OCI-LY3 (cell line): ENCODE data around the gene CASP9.

Source experiments
- H2AFZ ChIP-seq: fragments of 200-600, 300-600 bp; shearing (Covaris generic); 2 replicates; pipeline ENCODE4 v1.6.0; 2014; ENCODE audit warnings: antibody characterized with exemption, low read depth, low read length
- H3K27ac ChIP-seq: fragments of 200-600, 300-600 bp; sonication (generic); 2 replicates; pipeline ENCODE4 v1.5.1; 2014; ENCODE audit warnings: mild to moderate bottlenecking, low read length, moderate library complexity, mixed read lengths
- H3K27me3 ChIP-seq: fragments of 200-600, 300-600 bp; sonication (generic); 2 replicates; pipeline ENCODE4 v1.6.1; 2014; ENCODE audit warnings: low read depth, low read length, mixed read lengths
- H3K36me3 ChIP-seq: fragments of 200-600, 300-600 bp; sonication (generic); replicated peaks from 2 replicates; pipeline ENCODE3; 2014; ENCODE audit warnings: low read depth, low read length, mixed read lengths
- H3K4me1 ChIP-seq: fragments of 300-600, 200-600 bp; sonication (generic); 2 replicates; pipeline ENCODE4 v1.6.1; 2014; ENCODE audit warnings: low read length, mixed read lengths
- H3K4me2 ChIP-seq: fragments of 200-600, 300-600 bp; sonication (generic); 2 replicates; pipeline ENCODE4 v1.6.1; 2014; ENCODE audit warnings: low read length, mixed read lengths
- H3K4me3 ChIP-seq: fragments of 300-600, 200-600 bp; sonication (generic); 2 replicates; pipeline ENCODE4 v1.5.1; 2014; ENCODE audit warnings: antibody characterized with exemption, mild to moderate bottlenecking, low read length, moderate library complexity
- H3K79me2 ChIP-seq: fragments of 300-600, 200-600 bp; shearing (Covaris generic); 2 replicates; pipeline ENCODE4 v1.6.1; 2014; ENCODE audit warnings: mild to moderate bottlenecking, low read length, mixed read lengths
- H3K9ac ChIP-seq: fragments of 300-600, 200-600 bp; shearing (Covaris generic); 2 replicates; pipeline ENCODE4 v1.6.0; 2014; ENCODE audit warnings: mild to moderate bottlenecking, low read length, moderate library complexity
- H3K9me3 ChIP-seq: fragments of 200-600, 300-600 bp; shearing (Covaris generic); 2 replicates; pipeline ENCODE4 v1.6.1; 2014; ENCODE audit warnings: low read length, mixed read lengths; ENCODE audit not compliant: insufficient read depth
- H4K20me1 ChIP-seq: fragments of 200-600, 300-600 bp; sonication (generic); 2 replicates; pipeline ENCODE4 v1.6.1; 2016; ENCODE audit warnings: low read length, mixed read lengths; ENCODE audit not compliant: insufficient read depth
- EZH2phosphoT487 ChIP-seq: fragments of 200-600 bp; shearing (Covaris generic); IDR thresholded peaks from 2 replicates; pipeline ENCODE4 v1.6.1; 2018; ENCODE audit warnings: antibody characterized with exemption, mixed run types, low read depth
- TF ChIP-seq, protein P1 (sequence below): fragments of 200-600, 300-600 bp; sonication (generic); IDR thresholded peaks from 2 replicates; pipeline ENCODE4 v1.5.1; 2014; ENCODE audit warnings: antibody characterized with exemption, low read length, low read depth

Gene CASP9

DNA sequence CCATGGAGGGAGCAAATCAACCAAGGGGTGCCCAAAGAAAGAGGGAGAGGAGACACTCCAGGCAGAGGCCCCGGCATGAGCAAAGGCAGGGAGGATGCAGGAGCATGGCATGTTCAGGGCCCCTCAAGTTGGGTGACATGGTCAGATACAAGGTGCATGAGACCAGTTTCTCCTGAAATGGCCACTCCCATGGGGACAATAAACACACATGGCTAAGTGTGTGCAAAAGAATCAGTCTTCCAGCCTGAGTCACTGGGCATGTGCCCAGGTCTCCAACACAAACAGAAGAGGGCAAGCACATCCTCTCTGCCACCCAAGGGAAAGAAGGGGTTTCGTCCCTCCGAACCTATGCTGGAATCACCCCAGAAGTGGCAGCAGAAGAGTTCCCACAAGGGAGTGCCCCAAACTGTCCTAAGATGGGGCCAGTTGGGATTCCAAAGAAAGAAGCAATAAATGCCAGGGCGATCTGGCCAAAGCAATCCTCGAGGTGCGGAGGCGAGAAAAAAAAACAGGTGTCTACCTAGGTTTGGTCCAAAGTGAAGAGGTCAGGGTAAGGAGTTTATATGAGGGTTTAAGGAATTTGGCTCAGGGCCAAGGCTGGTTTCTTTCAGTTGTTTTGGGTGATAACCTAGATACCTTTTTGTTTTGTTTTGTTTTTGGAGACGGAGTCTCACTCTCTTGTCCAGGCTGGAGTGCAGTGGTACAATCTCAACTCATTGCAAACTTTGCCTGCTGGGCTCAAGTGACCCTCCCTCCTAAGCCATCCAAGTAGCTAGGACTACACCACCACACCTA, 13.2 kb downstream of the CASP9 start:
- Histone ChIP-seq H3K4me1 (peaks cover 9% of the 10 kb centered on the region), H3K27ac (no peak overlapping the region), H3K9me3 (no peaks in the 10 kb centered on the region), H3K79me2 (no peaks in the 10 kb centered on the region), H4K20me1 (no peaks in the 10 kb centered on the region), H3K9ac (no peak overlapping the region), H3K36me3 (no peaks in the 10 kb centered on the region), H2AFZ (no peak overlapping the region), H3K27me3 (no peaks in the 10 kb centered on the region), H3K4me3 (no peak overlapping the region), H3K4me2 (no peak overlapping the region)
- TF ChIP-seq, protein P1, sequence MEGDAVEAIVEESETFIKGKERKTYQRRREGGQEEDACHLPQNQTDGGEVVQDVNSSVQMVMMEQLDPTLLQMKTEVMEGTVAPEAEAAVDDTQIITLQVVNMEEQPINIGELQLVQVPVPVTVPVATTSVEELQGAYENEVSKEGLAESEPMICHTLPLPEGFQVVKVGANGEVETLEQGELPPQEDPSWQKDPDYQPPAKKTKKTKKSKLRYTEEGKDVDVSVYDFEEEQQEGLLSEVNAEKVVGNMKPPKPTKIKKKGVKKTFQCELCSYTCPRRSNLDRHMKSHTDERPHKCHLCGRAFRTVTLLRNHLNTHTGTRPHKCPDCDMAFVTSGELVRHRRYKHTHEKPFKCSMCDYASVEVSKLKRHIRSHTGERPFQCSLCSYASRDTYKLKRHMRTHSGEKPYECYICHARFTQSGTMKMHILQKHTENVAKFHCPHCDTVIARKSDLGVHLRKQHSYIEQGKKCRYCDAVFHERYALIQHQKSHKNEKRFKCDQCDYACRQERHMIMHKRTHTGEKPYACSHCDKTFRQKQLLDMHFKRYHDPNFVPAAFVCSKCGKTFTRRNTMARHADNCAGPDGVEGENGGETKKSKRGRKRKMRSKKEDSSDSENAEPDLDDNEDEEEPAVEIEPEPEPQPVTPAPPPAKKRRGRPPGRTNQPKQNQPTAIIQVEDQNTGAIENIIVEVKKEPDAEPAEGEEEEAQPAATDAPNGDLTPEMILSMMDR = no peak
- TF ChIP-seq EZH2phosphoT487 = no peak

DNA sequence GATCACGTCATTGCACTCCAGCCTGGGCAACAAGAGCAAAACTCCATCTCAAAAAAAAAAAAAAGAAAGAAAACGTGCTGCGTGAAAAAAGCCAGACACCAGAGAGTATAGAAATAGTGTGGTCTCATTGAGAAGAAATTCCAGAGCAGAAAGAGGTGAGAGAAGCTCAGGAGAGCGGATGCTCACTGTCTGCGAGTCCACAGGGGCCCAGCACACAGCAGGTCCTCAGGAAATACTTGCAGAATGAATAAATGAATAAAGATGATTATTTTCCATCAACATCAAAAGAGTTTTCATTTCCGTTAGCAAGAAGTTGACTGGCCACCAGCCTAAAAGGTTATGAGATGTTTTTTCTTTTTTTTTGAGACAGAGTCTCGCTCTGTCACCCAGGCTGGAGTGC, 14.4 kb downstream of the CASP9 start:
- H3K9me3 ChIP-seq = no peaks in the 10 kb centered on the region
- no peaks in the 10 kb centered on the region for H3K36me3 ChIP-seq
- H3K4me2 ChIP-seq = no peak overlapping the region

DNA sequence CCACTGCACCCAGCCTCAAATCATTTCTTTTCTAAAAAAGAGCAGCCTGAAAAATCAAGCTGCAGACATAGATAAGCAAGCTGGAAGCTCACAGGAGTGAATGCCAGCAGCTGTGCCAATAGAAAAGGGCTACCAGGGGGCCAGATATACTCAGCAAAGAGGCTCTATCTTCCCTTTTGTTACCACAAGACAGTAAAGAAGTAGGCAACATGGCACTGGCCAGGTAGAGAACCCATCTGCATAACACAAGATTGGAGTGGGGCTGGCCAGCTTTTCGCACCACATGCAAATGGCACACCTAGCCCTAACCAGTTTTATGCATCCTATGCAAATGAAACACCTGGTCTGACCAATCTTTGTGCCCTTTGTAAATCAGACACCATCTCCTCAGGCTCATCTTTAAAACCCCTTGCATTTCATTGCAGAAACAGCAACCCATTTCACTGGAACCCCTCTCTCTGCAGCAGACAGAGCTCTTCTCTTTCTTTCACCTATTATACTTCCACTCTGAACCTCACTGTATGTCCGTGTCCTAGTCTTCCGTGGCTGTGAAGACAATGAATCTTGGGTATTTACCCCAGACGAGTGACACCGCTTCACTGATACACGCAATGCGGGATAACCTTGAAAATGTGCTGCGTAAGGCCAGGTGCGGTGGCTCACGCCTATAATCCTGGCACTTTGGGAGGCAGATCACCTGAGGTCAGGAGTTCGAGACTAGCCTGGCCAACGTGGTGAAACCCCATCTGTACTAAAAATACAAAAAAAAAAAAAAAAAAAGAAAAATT, 15.1 kb downstream of the CASP9 start:
- no peak overlapping the region for H3K27ac ChIP-seq
- H3K79me2 ChIP-seq = no peaks in the 10 kb centered on the region
- H3K4me3 ChIP-seq = no peak overlapping the region
- no peaks in the 10 kb centered on the region for H3K27me3 ChIP-seq
- H3K4me2 ChIP-seq = no peak overlapping the region
- H2AFZ ChIP-seq = no peak overlapping the region
- H3K36me3 ChIP-seq = no peaks in the 10 kb centered on the region
- no peak for TF ChIP-seq EZH2phosphoT487
- TF ChIP-seq, protein P1 = no peak
- no peaks in the 10 kb centered on the region for H3K9me3 ChIP-seq
- no peaks in the 10 kb centered on the region for H3K4me1 ChIP-seq
- H4K20me1 ChIP-seq = no peaks in the 10 kb centered on the region
- no peak overlapping the region for H3K9ac ChIP-seq

More for the DNA sequence above, 14.4 kb downstream of the CASP9 start:
- TF ChIP-seq, protein P1 = no peak
- no peak for TF ChIP-seq EZH2phosphoT487
- no peaks in the 10 kb centered on the region for H3K79me2 ChIP-seq
- no peak overlapping the region for H3K4me3 ChIP-seq
- no peaks in the 10 kb centered on the region for H3K4me1 ChIP-seq
- H2AFZ ChIP-seq = no peak overlapping the region
- no peak overlapping the region for H3K27ac ChIP-seq
- no peaks in the 10 kb centered on the region for H3K27me3 ChIP-seq
- H3K9ac ChIP-seq = no peak overlapping the region
- no peaks in the 10 kb centered on the region for H4K20me1 ChIP-seq

DNA sequence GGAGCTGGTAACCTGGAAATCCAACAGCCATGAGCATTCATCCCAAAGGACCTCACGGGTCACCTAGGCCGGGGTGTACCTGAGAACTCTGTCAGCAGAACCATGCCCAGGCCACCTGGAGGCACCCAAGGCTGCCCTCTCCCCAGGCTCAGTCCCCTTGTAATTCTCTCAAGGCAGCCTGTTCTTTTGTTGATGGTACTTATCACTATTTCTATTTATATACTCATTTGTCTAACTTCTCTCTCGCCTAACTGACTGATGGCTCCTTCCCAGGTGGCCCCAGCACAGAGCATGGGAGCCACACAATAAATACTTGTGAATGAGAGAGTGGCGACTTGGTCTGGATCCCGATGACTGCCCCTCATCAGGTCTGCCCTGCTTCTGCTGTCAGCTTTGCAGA, 16.7 kb downstream of the CASP9 start:
- no peaks in the 10 kb centered on the region for H3K27me3 ChIP-seq
- TF ChIP-seq EZH2phosphoT487 = no peak
- TF ChIP-seq, protein P1 = no peak
- no peaks in the 10 kb centered on the region for H3K4me1 ChIP-seq
- no peak overlapping the region for H2AFZ ChIP-seq
- no peak overlapping the region for H3K4me2 ChIP-seq
- H3K9me3 ChIP-seq = no peaks in the 10 kb centered on the region
- no peaks in the 10 kb centered on the region for H3K36me3 ChIP-seq
- no peak overlapping the region for H3K9ac ChIP-seq
- no peak overlapping the region for H3K4me3 ChIP-seq
- no peak overlapping the region for H3K27ac ChIP-seq
- no peaks in the 10 kb centered on the region for H4K20me1 ChIP-seq
- H3K79me2 ChIP-seq = no peaks in the 10 kb centered on the region
